ENCODE results near the gene PIBF1.

The PIBF1 gene

DNA sequence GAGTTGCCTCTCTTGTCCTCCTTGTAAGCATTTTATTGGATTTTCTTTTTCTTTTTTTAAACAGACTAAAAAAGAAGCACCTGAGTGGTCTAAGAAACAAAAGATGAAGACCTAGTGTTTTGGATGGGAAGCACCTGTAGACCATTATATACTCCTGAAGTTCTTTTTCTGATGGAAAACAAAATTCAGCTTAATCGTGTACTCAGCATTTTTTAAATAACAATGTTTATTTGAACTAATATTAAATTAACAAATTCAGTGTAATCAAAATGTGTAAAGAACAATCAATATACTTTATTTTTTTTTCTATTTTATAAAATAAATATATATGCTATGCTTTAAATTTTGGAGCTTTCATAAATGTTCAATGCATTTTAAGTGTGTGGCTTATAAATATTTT is 233.9 kb downstream of the PIBF1 start:
- Histone ChIP-seq H3K4me3 (ENCODE audit: low read depth, low read length) (no peak overlapping the region), H3K27ac (ENCODE audit: low read depth, low read length) (no peak overlapping the region), H3K9me3 (ENCODE audit: control insufficient read depth, insufficient read depth, low read depth, low read length) (no peaks in the 10 kb centered on the region), H3K36me3 (ENCODE audit: control insufficient read depth, insufficient read depth, low read length) (no peaks in the 10 kb centered on the region), H3K9ac (ENCODE audit: low read length) (no peak overlapping the region), H3K27me3 (ENCODE audit: control insufficient read depth, insufficient read depth, low read length) (no peaks in the 10 kb centered on the region), H3K4me1 (ENCODE audit: control insufficient read depth, insufficient read depth, low read length) (no peaks in the 10 kb centered on the region)

DNA sequence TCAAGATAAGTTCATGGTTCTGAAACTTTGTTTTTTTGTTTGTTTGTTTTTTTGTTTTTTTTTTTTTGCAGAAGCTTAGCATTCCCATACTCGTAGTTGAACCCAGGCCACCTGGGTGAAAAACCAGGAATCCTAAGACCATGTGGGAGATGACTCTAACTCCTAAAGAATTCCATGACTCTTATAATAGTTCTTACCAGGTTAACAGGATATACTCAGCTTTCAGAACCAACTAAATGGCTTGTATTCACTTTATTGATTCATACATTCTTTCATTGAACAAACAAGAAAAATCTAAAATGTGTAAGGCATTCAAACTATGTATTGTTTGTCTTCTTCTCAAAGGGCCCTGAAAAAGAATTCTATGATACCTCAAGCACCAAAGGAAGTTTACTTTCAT is 236.4 kb downstream of the PIBF1 start:
- no peaks in the 10 kb centered on the region for H3K9me3 ChIP-seq (ENCODE audit: control insufficient read depth, insufficient read depth, low read depth, low read length)
- H3K27me3 ChIP-seq (ENCODE audit: control insufficient read depth, insufficient read depth, low read length), result no peaks in the 10 kb centered on the region
- no peaks in the 10 kb centered on the region for H3K36me3 ChIP-seq (ENCODE audit: control insufficient read depth, insufficient read depth, low read length)
- H3K4me3 ChIP-seq (ENCODE audit: low read depth, low read length), result no peak overlapping the region
- H3K4me1 ChIP-seq (ENCODE audit: control insufficient read depth, insufficient read depth, low read length), result no peaks in the 10 kb centered on the region
- no peak overlapping the region for H3K27ac ChIP-seq (ENCODE audit: low read depth, low read length)
- no peak overlapping the region for H3K9ac ChIP-seq (ENCODE audit: low read length)

DNA sequence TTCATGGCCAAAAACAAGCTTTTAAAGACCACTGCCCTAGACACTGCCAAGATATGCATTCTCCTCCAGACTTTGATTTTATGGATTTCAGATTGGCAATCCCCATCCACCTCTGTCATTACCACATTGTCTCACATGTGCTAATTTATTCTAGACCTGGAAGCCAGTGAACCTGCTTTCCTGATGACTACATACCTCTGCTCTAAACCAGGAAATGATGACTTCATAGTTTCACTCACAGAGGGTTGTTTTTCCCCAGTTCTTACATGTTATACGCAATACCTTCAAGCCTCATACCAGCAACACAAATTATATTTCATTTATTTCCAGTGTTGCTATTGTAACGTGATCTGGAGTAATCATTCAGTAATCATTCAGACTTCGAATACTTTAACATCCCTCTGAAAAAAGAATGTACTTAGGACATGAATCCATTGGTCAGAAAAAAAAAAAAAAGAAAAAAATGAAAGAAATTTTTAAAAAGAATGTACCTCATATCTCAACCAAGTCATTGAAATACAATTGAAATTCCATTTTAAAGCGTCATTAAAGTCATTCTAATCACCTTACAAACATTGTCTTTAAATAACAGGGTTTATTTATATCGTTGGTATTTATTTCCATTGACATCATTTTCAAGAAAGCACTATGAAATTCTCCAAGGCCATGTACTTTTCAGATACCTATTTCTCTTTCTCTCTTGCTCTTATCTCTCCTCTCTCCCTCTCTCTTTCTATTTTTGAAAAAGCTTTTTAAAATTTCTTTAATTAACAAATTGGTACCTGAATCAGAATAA is 243.5 kb downstream of the PIBF1 start:
- H3K4me3 ChIP-seq (ENCODE audit: low read depth, low read length), result no peak overlapping the region
- no peaks in the 10 kb centered on the region for H3K27me3 ChIP-seq (ENCODE audit: control insufficient read depth, insufficient read depth, low read length)
- H3K36me3 ChIP-seq (ENCODE audit: control insufficient read depth, insufficient read depth, low read length), result no peaks in the 10 kb centered on the region
- H3K27ac ChIP-seq (ENCODE audit: low read depth, low read length), result no peak overlapping the region
- H3K9me3 ChIP-seq (ENCODE audit: control insufficient read depth, insufficient read depth, low read depth, low read length), result no peaks in the 10 kb centered on the region
- no peak overlapping the region for H3K9ac ChIP-seq (ENCODE audit: low read length)
- no peaks in the 10 kb centered on the region for H3K4me1 ChIP-seq (ENCODE audit: control insufficient read depth, insufficient read depth, low read length)

DNA sequence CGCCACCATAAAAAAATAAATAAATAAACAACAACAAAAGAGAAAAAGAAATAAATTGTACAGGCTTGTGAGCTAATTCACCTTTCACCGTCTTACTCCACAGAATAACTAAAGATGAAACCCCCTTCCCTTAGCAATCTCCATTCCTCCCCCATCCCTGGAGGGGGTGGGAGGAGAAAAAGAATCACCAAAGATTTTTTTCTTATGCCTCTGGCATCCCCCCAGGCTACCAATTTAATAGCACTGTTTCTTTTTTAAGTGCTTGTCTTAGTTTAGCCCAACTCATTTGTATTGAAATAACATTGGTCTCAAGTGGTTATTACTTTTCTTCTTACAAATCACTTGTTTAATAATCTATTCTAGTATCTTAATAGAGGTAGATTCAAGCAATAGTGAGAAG is 253.0 kb downstream of the PIBF1 start:
- Histone ChIP-seq H3K4me3 (ENCODE audit: low read depth, low read length) (no peak overlapping the region), H3K9ac (ENCODE audit: low read length) (no peak overlapping the region), H3K4me1 (ENCODE audit: control insufficient read depth, insufficient read depth, low read length) (peaks cover 27% of the 10 kb centered on the region), H3K27ac (ENCODE audit: low read depth, low read length) (no peak overlapping the region; the same call in 1 of the 2 replicates), H3K27me3 (ENCODE audit: control insufficient read depth, insufficient read depth, low read length) (no peaks in the 10 kb centered on the region), H3K36me3 (ENCODE audit: control insufficient read depth, insufficient read depth, low read length) (no peaks in the 10 kb centered on the region), H3K9me3 (ENCODE audit: control insufficient read depth, insufficient read depth, low read depth, low read length) (no peaks in the 10 kb centered on the region)

DNA sequence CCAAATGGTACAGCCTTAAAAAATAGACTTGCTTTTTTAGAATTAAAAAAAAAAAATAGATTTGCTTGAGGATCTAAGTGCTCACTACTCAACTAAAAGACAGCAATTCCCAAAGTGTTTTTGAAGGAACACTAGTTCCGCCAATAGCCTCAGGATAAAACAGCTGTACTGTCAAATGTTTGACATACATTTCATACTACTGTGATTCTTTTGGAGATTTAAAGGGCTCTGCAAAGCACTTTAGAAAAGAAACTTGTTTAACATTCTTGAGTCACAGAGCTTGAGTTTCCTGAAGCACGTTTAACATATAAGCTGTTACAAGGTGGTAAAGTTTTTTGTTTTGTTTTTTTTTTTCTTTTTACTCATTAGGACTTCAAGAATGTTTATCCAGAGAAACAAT is 253.7 kb downstream of the PIBF1 start:
- peaks cover 28% of the 10 kb centered on the region for H3K4me1 ChIP-seq (ENCODE audit: control insufficient read depth, insufficient read depth, low read length)

DNA sequence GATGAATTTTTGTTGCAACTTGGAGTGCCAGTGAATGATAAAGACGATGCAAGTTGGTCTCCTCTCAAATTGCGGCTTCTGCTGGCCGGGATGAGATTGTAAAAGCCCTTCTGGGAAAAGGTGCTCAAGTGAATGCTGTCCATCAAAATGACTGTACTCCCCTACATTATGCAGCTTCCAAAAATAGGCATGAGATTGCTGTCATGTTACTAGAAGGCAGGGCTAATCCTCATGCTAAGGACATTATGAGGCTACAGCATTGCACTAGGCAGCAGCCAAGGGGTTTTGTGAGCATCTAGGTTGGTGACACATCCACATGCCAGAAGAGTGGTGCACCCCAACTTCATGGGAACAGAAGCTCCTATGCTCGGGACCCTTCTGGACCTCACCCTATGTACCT is 254.6 kb downstream of the PIBF1 start:
- Histone ChIP-seq H3K27me3 (ENCODE audit: control insufficient read depth, insufficient read depth, low read length) (no peaks in the 10 kb centered on the region), H3K9me3 (ENCODE audit: control insufficient read depth, insufficient read depth, low read depth, low read length) (no peaks in the 10 kb centered on the region), H3K4me1 (ENCODE audit: control insufficient read depth, insufficient read depth, low read length) (peaks cover 28% of the 10 kb centered on the region), H3K36me3 (ENCODE audit: control insufficient read depth, insufficient read depth, low read length) (no peaks in the 10 kb centered on the region), H3K9ac (ENCODE audit: low read length) (no peak overlapping the region), H3K27ac (ENCODE audit: low read depth, low read length) (no peak overlapping the region), H3K4me3 (ENCODE audit: low read depth, low read length) (no peak overlapping the region)

More for the DNA sequence above, 253.7 kb downstream of the PIBF1 start:
- Histone ChIP-seq H3K9ac (ENCODE audit: low read length) (no peak overlapping the region), H3K9me3 (ENCODE audit: control insufficient read depth, insufficient read depth, low read depth, low read length) (no peaks in the 10 kb centered on the region), H3K27ac (ENCODE audit: low read depth, low read length) (no peak overlapping the region; the same call in 1 of the 2 replicates), H3K27me3 (ENCODE audit: control insufficient read depth, insufficient read depth, low read length) (no peaks in the 10 kb centered on the region), H3K36me3 (ENCODE audit: control insufficient read depth, insufficient read depth, low read length) (no peaks in the 10 kb centered on the region), H3K4me3 (ENCODE audit: low read depth, low read length) (no peak overlapping the region)

DNA sequence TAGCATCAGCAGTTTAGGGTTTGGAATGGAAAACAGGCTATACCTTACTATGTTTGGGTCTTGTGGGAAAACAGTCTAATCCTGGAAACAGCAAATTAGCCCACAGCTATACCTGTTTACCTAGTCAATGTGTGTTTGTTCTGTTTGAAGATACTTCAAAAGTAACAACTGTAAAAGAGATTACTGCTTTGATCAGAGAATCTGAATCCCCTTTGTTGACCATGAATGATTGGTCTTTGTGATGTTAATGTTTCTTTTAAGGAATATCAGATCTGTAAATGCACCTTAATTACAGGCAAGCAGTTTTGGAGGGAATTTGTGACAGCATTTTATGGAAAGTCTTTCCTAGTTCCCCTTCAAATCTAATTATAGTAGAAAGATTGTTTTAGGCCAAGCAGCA is 256.1 kb downstream of the PIBF1 start:
- H3K27me3 ChIP-seq (ENCODE audit: control insufficient read depth, insufficient read depth, low read length), result no peaks in the 10 kb centered on the region
- no peaks in the 10 kb centered on the region for H3K36me3 ChIP-seq (ENCODE audit: control insufficient read depth, insufficient read depth, low read length)
- no peak overlapping the region for H3K27ac ChIP-seq (ENCODE audit: low read depth, low read length)
- H3K9me3 ChIP-seq (ENCODE audit: control insufficient read depth, insufficient read depth, low read depth, low read length), result no peaks in the 10 kb centered on the region
- H3K9ac ChIP-seq (ENCODE audit: low read length), result no peak overlapping the region
- H3K4me3 ChIP-seq (ENCODE audit: low read depth, low read length), result no peak overlapping the region
- H3K4me1 ChIP-seq (ENCODE audit: control insufficient read depth, insufficient read depth, low read length), result peaks cover 28% of the 10 kb centered on the region

DNA sequence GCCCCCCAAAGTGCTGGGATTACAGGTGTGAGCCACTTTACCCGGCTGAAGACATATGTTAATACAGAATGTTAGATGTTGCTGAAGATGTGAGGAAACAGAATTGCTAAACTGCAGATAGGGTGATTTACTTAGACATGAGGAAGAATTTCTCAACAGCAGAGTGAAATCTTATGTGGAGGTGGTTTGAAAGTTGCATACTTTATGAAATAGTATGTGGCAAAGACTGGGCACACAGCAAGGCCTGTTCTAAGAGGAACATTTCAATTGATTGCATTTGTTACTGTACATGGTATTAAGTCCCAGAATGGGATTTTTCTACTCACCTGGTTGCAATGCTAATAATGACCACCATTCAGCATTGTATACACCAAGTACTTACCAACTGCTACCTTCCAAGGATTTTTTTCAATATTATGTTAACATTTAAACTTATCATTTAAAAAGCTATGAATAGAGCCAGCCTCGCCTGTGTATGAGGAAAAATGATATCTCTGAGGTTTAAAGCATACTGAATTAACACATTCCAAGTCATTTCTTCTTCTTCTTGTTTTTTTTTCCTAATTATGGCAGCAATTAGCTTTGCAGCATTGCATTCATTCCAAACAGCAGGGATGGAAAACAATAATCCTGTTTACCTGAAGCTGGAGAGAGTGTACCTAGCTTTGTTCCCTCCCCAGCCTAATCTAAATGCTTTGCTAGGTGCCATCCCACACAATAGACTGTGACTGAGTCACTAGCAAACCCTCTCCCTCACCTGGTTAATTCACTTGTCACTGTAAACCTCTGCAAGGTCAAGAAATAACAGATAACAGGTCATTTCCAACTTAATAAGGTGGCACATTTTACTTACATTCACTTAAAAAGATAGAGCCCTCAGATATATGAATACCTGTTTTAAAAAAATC is 257.5 kb downstream of the PIBF1 start:
- Histone ChIP-seq H3K4me3 (ENCODE audit: low read depth, low read length) (no peak overlapping the region), H3K27ac (ENCODE audit: low read depth, low read length) (no peak overlapping the region), H3K36me3 (ENCODE audit: control insufficient read depth, insufficient read depth, low read length) (no peaks in the 10 kb centered on the region), H3K27me3 (ENCODE audit: control insufficient read depth, insufficient read depth, low read length) (no peaks in the 10 kb centered on the region), H3K9me3 (ENCODE audit: control insufficient read depth, insufficient read depth, low read depth, low read length) (no peaks in the 10 kb centered on the region), H3K9ac (ENCODE audit: low read length) (no peak overlapping the region), H3K4me1 (ENCODE audit: control insufficient read depth, insufficient read depth, low read length) (peaks cover 28% of the 10 kb centered on the region)

DNA sequence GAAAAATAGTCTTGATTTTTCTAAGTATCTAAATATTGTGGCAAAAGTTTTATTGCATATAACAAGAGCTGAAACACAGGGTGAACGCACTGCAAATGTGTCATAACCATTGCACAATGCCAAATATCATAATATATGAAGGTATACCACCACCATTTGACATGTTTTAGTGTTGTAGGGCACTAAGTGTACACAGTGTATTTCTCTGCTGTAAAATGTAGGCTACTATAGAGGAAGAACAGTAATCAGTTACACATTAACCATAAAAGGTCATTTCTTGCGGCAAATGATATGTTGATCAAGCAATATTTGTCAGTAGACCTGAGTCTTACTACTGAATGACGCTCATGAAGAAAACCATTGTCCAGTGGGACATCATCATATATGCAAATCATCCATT is 258.6 kb downstream of the PIBF1 start:
- Histone ChIP-seq H3K9ac (ENCODE audit: low read length) (no peak overlapping the region), H3K9me3 (ENCODE audit: control insufficient read depth, insufficient read depth, low read depth, low read length) (no peaks in the 10 kb centered on the region), H3K36me3 (ENCODE audit: control insufficient read depth, insufficient read depth, low read length) (no peaks in the 10 kb centered on the region), H3K4me3 (ENCODE audit: low read depth, low read length) (no peak overlapping the region), H3K27ac (ENCODE audit: low read depth, low read length) (no peak overlapping the region), H3K27me3 (ENCODE audit: control insufficient read depth, insufficient read depth, low read length) (no peaks in the 10 kb centered on the region), H3K4me1 (ENCODE audit: control insufficient read depth, insufficient read depth, low read length) (peaks cover 25% of the 10 kb centered on the region)

DNA sequence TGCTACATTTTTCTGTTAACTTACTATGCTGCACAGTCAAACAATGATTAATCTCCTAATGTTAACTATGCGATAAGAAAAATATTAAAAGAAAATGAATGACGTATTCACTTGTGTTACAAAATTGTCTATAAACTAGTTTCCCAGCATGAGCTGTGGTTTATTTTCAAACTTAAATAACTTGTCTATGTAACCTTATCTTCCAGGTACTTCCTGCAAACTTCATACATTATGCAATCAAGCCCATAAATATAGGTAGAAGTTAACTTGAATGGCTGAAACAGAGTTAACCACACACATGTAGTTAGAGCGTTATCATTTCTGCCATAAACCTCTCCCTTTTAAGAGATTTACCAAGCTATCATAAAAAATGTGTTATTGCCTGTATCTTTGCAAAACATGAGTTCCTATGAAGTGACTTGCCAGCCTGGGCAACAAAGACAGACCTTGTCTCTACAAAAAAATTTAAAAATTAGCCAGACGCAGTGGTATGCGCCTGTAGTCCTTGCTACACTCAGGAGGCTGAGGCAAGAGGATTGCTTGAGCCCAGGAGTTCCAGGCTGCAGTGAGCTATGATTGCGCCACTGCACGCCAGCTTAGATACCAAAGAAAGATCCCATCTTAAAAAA is 259.1 kb downstream of the PIBF1 start:
- no peaks in the 10 kb centered on the region for H3K9me3 ChIP-seq (ENCODE audit: control insufficient read depth, insufficient read depth, low read depth, low read length)
- peaks cover 19% of the 10 kb centered on the region for H3K4me1 ChIP-seq (ENCODE audit: control insufficient read depth, insufficient read depth, low read length)
- H3K27me3 ChIP-seq (ENCODE audit: control insufficient read depth, insufficient read depth, low read length), result no peaks in the 10 kb centered on the region
- H3K36me3 ChIP-seq (ENCODE audit: control insufficient read depth, insufficient read depth, low read length), result no peaks in the 10 kb centered on the region
- no peak overlapping the region for H3K4me3 ChIP-seq (ENCODE audit: low read depth, low read length)
- no peak overlapping the region for H3K9ac ChIP-seq (ENCODE audit: low read length)
- no peak overlapping the region for H3K27ac ChIP-seq (ENCODE audit: low read depth, low read length)

DNA sequence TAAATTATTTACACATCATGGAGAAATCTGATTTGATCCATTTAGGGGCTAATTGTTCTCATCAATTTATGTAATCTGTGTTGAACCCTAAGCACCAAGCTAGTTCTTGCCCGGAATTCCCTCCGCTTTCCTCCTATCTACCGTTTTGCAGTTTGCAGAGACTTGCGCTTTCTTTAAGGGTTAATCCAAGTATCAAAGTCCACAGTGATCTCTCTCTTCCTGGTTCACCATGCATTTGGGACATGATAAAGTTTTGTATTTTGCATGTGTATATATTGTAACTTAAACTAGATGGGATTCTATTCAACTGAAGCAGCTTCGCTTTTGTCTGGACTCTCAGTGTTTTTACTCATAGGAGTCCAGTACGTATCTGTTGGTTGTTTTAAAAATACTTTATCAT is 263.1 kb downstream of the PIBF1 start:
- no peak overlapping the region for H3K4me3 ChIP-seq (ENCODE audit: low read depth, low read length)
- H3K27ac ChIP-seq (ENCODE audit: low read depth, low read length), result no peak overlapping the region
- no peaks in the 10 kb centered on the region; the same call in 1 of the 2 replicates for H3K4me1 ChIP-seq (ENCODE audit: control insufficient read depth, insufficient read depth, low read length)
- H3K36me3 ChIP-seq (ENCODE audit: control insufficient read depth, insufficient read depth, low read length), result no peaks in the 10 kb centered on the region
- H3K27me3 ChIP-seq (ENCODE audit: control insufficient read depth, insufficient read depth, low read length), result no peaks in the 10 kb centered on the region
- H3K9ac ChIP-seq (ENCODE audit: low read length), result no peak overlapping the region
- no peaks in the 10 kb centered on the region for H3K9me3 ChIP-seq (ENCODE audit: control insufficient read depth, insufficient read depth, low read depth, low read length)

All from HUES6 (cell line).